ENCODE data around the gene CLDN9. TPM values are rescaled to one million over a fixed set of nuclear protein-coding genes. Genes with fewer than 3 reads are reported as not detected.

Gene CLDN9
- total RNA-seq, 1 donor from 2014 or later = 2.2 TPM

- DNase-seq (ENCODE audit: low spot score, unreplicated experiment) = no peak
- no peak for TF ChIP-seq CTCF (IDR thresholded peaks at IDR 0.05; ENCODE audit: unreplicated experiment)
- no peaks in the 10 kb centered on the region for H3K27me3 Mint-ChIP-seq
- H3K27ac Mint-ChIP-seq = peak overlapping the region; percentile 98
- peaks cover 36% of the 10 kb centered on the region for H3K4me1 Mint-ChIP-seq (ENCODE audit: low read depth)
- peaks cover 1% of the 10 kb centered on the region for H3K36me3 Mint-ChIP-seq (ENCODE audit: insufficient read depth)
- H3K4me3 Mint-ChIP-seq (ENCODE audit: low read depth) = peak overlapping the region; percentile 83
- no peaks in the 10 kb centered on the region for H3K9me3 Mint-ChIP-seq (ENCODE audit: low read depth)
Observed at GRCh38 chr16:3004781-3005284, 7.9 kb upstream of the CLDN9 start.

- no peak for TF ChIP-seq CTCF (IDR thresholded peaks at IDR 0.05; ENCODE audit: unreplicated experiment)
- H3K27ac Mint-ChIP-seq = peak overlapping the region; percentile 97
- DNase-seq (ENCODE audit: low spot score, unreplicated experiment) = no peak
- H3K9me3 Mint-ChIP-seq (ENCODE audit: low read depth) = no peaks in the 10 kb centered on the region
- H3K4me1 Mint-ChIP-seq (ENCODE audit: low read depth) = peaks cover 43% of the 10 kb centered on the region
- H3K4me3 Mint-ChIP-seq (ENCODE audit: low read depth) = peak overlapping the region; percentile 59
- H3K27me3 Mint-ChIP-seq = no peaks in the 10 kb centered on the region
- H3K36me3 Mint-ChIP-seq (ENCODE audit: insufficient read depth) = no peaks in the 10 kb centered on the region
Observed at GRCh38 chr16:3007059-3007956, 5.4 kb upstream of the CLDN9 start.

- DNase-seq (ENCODE audit: low spot score, unreplicated experiment) = no peak
- H3K4me3 Mint-ChIP-seq (ENCODE audit: low read depth) = peak overlapping the region; percentile 59
- no peak for TF ChIP-seq CTCF (IDR thresholded peaks at IDR 0.05; ENCODE audit: unreplicated experiment)
- H3K27me3 Mint-ChIP-seq = no peaks in the 10 kb centered on the region
- H3K9me3 Mint-ChIP-seq (ENCODE audit: low read depth) = no peaks in the 10 kb centered on the region
- peaks cover 49% of the 10 kb centered on the region for H3K4me1 Mint-ChIP-seq (ENCODE audit: low read depth)
- peak overlapping the region; percentile 97 for H3K27ac Mint-ChIP-seq
- no peaks in the 10 kb centered on the region for H3K36me3 Mint-ChIP-seq (ENCODE audit: insufficient read depth)
Observed at GRCh38 chr16:3007957-3008689, 4.6 kb upstream of the CLDN9 start.

GRCh38 chr16:3008690-3009037 lies 4.1 kb upstream of the CLDN9 start:
- peaks cover 54% of the 10 kb centered on the region for H3K4me1 Mint-ChIP-seq (ENCODE audit: low read depth)
- peak overlapping the region; percentile 97 for H3K27ac Mint-ChIP-seq
- no peaks in the 10 kb centered on the region for H3K27me3 Mint-ChIP-seq

More at GRCh38 chr16:3008690-3009037, 4.1 kb upstream of the CLDN9 start:
- no peak for DNase-seq (ENCODE audit: low spot score, unreplicated experiment)
- H3K9me3 Mint-ChIP-seq (ENCODE audit: low read depth) = no peaks in the 10 kb centered on the region
- TF ChIP-seq CTCF (IDR thresholded peaks at IDR 0.05; ENCODE audit: unreplicated experiment) = no peak
- peak overlapping the region; percentile 59 for H3K4me3 Mint-ChIP-seq (ENCODE audit: low read depth)
- no peaks in the 10 kb centered on the region for H3K36me3 Mint-ChIP-seq (ENCODE audit: insufficient read depth)
